Naive B cell (primary cell): Measurements from ENCODE around the gene SCN9A. TPM values are rescaled to one million over a fixed set of nuclear protein-coding genes. Genes with fewer than 3 reads are reported as not detected.

Source experiments
- ATAC-seq, 2 donors: fragments of 150-1000 bp; cut with Tn5 transposase; 2 replicates each; pipeline ENCODE4 v1.10.0; 2021; ENCODE audit warnings: low read depth in 2 of 2, mild to moderate bottlenecking in 2 of 2, moderate library complexity in 2 of 2
- DNase-seq: peaks from one replicate; pipeline ENCODE4 v3.0.0; 2022
- H3K27ac Mint-ChIP-seq, 6 donors: one replicate each; pipeline ENCODE4 v1.8.0; 2020 to 2022; ENCODE audit warnings: mild to moderate bottlenecking in 6 of 6, mixed read lengths in 6 of 6, moderate library complexity in 5 of 6, inconsistent platforms in 2 of 6
- H3K27me3 Mint-ChIP-seq, 3 donors: one replicate each; pipeline ENCODE4 v1.8.0; 2021 to 2022; ENCODE audit warnings: mixed read lengths in 3 of 3, mild to moderate bottlenecking in 1 of 3
- H3K36me3 Mint-ChIP-seq, 2 donors: one replicate each; pipeline ENCODE4 v1.8.0; 2020 to 2022; ENCODE audit warnings: mixed read lengths in 2 of 2, inconsistent platforms in 1 of 2, mild to moderate bottlenecking in 1 of 2
- H3K4me1 Mint-ChIP-seq, 3 donors: one replicate each; pipeline ENCODE4 v1.8.0; 2020 to 2022; ENCODE audit warnings: mixed read lengths in 3 of 3, inconsistent platforms in 1 of 3, mild to moderate bottlenecking in 1 of 3, moderate library complexity in 1 of 3
- H3K4me3 Mint-ChIP-seq, 8 donors: one replicate each; pipeline ENCODE4 v1.8.0; 2020 to 2022; ENCODE audit warnings: mild to moderate bottlenecking in 8 of 8, mixed read lengths in 8 of 8, moderate library complexity in 8 of 8, inconsistent platforms in 2 of 8
- H3K9me3 Mint-ChIP-seq, 7 donors: one replicate each; pipeline ENCODE4 v1.8.0; 2020 to 2022; ENCODE audit warnings: mixed read lengths in 7 of 7, mild to moderate bottlenecking in 5 of 7, inconsistent platforms in 2 of 7, moderate library complexity in 1 of 7
- polyA plus RNA-seq, 6 donors: library from polyadenylated mRNA; unstranded; fragments of 300-500 nt; fragmentation: Illumina TruSeq; gene quantifications; one replicate each; pipeline ENCODE4 v1.2.3, GENCODE V29; 2021; ENCODE audit warnings: low read depth in 6 of 6

Gene SCN9A
- polyA plus RNA-seq, 6 donors from 2014 or later: not detected

GRCh38 chr2:166393008-166393407 lies 17.3 kb upstream of the SCN9A start:
- H3K4me1 Mint-ChIP-seq: no peaks in the 10 kb centered on the region
- H3K9me3 Mint-ChIP-seq: peaks cover 0 to 6% (median 0%) of the 10 kb centered on the region in 7 donors
- ATAC-seq (no peak), DNase-seq (no peak)
- no peaks in the 10 kb centered on the region for H3K36me3 Mint-ChIP-seq
- no peak overlapping the region for H3K27ac Mint-ChIP-seq
- H3K4me3 Mint-ChIP-seq: no peak overlapping the region
- peaks cover 0 to 9% (median 9%) of the 10 kb centered on the region in 3 donors for H3K27me3 Mint-ChIP-seq

GRCh38 chr2:166388481-166389070 lies 12.8 kb upstream of the SCN9A start:
- DNase-seq (no peak), ATAC-seq (no peak)
- Mint-ChIP-seq H3K27me3 (no peaks in the 10 kb centered on the region), H3K27ac (no peak overlapping the region), H3K4me1 (no peaks in the 10 kb centered on the region), H3K4me3 (no peak overlapping the region), H3K36me3 (no peaks in the 10 kb centered on the region), H3K9me3 (no peaks in the 10 kb centered on the region)

GRCh38 chr2:166385313-166385712 lies 9.6 kb upstream of the SCN9A start:
- no peaks in the 10 kb centered on the region for H3K27me3 Mint-ChIP-seq
- H3K36me3 Mint-ChIP-seq: no peaks in the 10 kb centered on the region
- ATAC-seq: no peak

GRCh38 chr2:166384774-166385173 lies 9.0 kb upstream of the SCN9A start:
- Mint-ChIP-seq H3K27me3 (peaks cover 0 to 5% (median 3%) of the 10 kb centered on the region in 3 donors), H3K9me3 (no peaks in the 10 kb centered on the region), H3K4me3 (no peak overlapping the region), H3K4me1 (no peaks in the 10 kb centered on the region), H3K27ac (no peak overlapping the region), H3K36me3 (no peaks in the 10 kb centered on the region)
- no peak for ATAC-seq
- DNase-seq: no peak

More at GRCh38 chr2:166385313-166385712, 9.6 kb upstream of the SCN9A start:
- Mint-ChIP-seq H3K4me3 (no peak overlapping the region), H3K9me3 (no peaks in the 10 kb centered on the region), H3K27ac (no peak overlapping the region), H3K4me1 (no peaks in the 10 kb centered on the region)
- no peak for DNase-seq

GRCh38 chr2:166382448-166382847 lies 6.7 kb upstream of the SCN9A start:
- Mint-ChIP-seq H3K4me3 (no peak overlapping the region), H3K27me3 (peaks cover 11 to 16% (median 13%) of the 10 kb centered on the region in 3 donors), H3K27ac (no peak overlapping the region), H3K4me1 (no peaks in the 10 kb centered on the region), H3K9me3 (no peaks in the 10 kb centered on the region), H3K36me3 (no peaks in the 10 kb centered on the region)
- DNase-seq: no peak
- ATAC-seq: no peak

GRCh38 chr2:166380615-166381014 lies 4.9 kb upstream of the SCN9A start:
- Mint-ChIP-seq H3K4me1 (peaks cover 5 to 7% (median 7%) of the 10 kb centered on the region in 3 donors), H3K27ac (no peak overlapping the region), H3K4me3 (no peak overlapping the region), H3K9me3 (no peaks in the 10 kb centered on the region), H3K36me3 (no peaks in the 10 kb centered on the region), H3K27me3 (peaks cover 22 to 29% (median 29%) of the 10 kb centered on the region in 3 donors)
- DNase-seq (no peak), ATAC-seq (no peak)

- ATAC-seq: no peak
- Mint-ChIP-seq H3K36me3 (no peaks in the 10 kb centered on the region), H3K9me3 (no peaks in the 10 kb centered on the region), H3K4me1 (peaks cover 13 to 17% (median 16%) of the 10 kb centered on the region in 3 donors), H3K27ac (no peak overlapping the region), H3K27me3 (peaks cover 38 to 46% (median 45%) of the 10 kb centered on the region in 3 donors), H3K4me3 (peak overlapping the region in 1 of 8 donors; percentile 70)
- no peak for DNase-seq
Observed at GRCh38 chr2:166376873-166377272, 1.1 kb upstream of the SCN9A start.

- no peak overlapping the region for H3K27ac Mint-ChIP-seq
- H3K9me3 Mint-ChIP-seq: no peaks in the 10 kb centered on the region
- H3K4me3 Mint-ChIP-seq: peak overlapping the region in 6 of 8 donors; percentile 8 to 90 (median 74)
- H3K4me1 Mint-ChIP-seq: peaks cover 13 to 17% (median 16%) of the 10 kb centered on the region in 3 donors
- H3K36me3 Mint-ChIP-seq: no peaks in the 10 kb centered on the region
- H3K27me3 Mint-ChIP-seq: peaks cover 38 to 46% (median 45%) of the 10 kb centered on the region in 3 donors
- no peak for ATAC-seq
- no peak for DNase-seq
Observed at GRCh38 chr2:166376488-166376828, 714 bp upstream of the SCN9A start.

- DNase-seq (no peak), ATAC-seq (peak in 1 of 2 donors; percentile 33)
- Mint-ChIP-seq H3K9me3 (no peaks in the 10 kb centered on the region), H3K27me3 (peaks cover 38 to 46% (median 45%) of the 10 kb centered on the region in 3 donors), H3K36me3 (no peaks in the 10 kb centered on the region), H3K4me3 (peak overlapping the region; percentile 44 to 87 (median 78)), H3K4me1 (peaks cover 13 to 17% (median 16%) of the 10 kb centered on the region in 3 donors), H3K27ac (no peak overlapping the region)
Observed at GRCh38 chr2:166375195-166375735, 479 bp downstream of the SCN9A start.

- no peak overlapping the region for H3K27ac Mint-ChIP-seq
- peaks cover 13 to 17% (median 16%) of the 10 kb centered on the region in 3 donors for H3K4me1 Mint-ChIP-seq
- no peak overlapping the region for H3K4me3 Mint-ChIP-seq
- no peaks in the 10 kb centered on the region for H3K36me3 Mint-ChIP-seq
- peaks cover 34 to 46% (median 40%) of the 10 kb centered on the region in 3 donors for H3K27me3 Mint-ChIP-seq
- no peak for ATAC-seq
- DNase-seq: no peak
- no peaks in the 10 kb centered on the region for H3K9me3 Mint-ChIP-seq
Observed at GRCh38 chr2:166373951-166374350, 1.8 kb downstream of the SCN9A start.

- Mint-ChIP-seq H3K4me1 (peaks cover 13 to 17% (median 16%) of the 10 kb centered on the region in 3 donors), H3K9me3 (no peaks in the 10 kb centered on the region), H3K4me3 (no peak overlapping the region), H3K27ac (no peak overlapping the region), H3K36me3 (no peaks in the 10 kb centered on the region), H3K27me3 (peaks cover 34 to 46% (median 40%) of the 10 kb centered on the region in 3 donors)
- no peak for ATAC-seq
- no peak for DNase-seq
Observed at GRCh38 chr2:166373539-166373938, 2.2 kb downstream of the SCN9A start.

GRCh38 chr2:166373105-166373504 lies 2.6 kb downstream of the SCN9A start:
- H3K27ac Mint-ChIP-seq: no peak overlapping the region
- no peaks in the 10 kb centered on the region for H3K9me3 Mint-ChIP-seq
- ATAC-seq: no peak
- H3K27me3 Mint-ChIP-seq: peaks cover 31 to 42% (median 36%) of the 10 kb centered on the region in 3 donors
- no peak overlapping the region for H3K4me3 Mint-ChIP-seq
- H3K4me1 Mint-ChIP-seq: peaks cover 13 to 17% (median 16%) of the 10 kb centered on the region in 3 donors
- no peak for DNase-seq
- no peaks in the 10 kb centered on the region for H3K36me3 Mint-ChIP-seq

GRCh38 chr2:166372046-166372445 lies 3.7 kb downstream of the SCN9A start:
- H3K27me3 Mint-ChIP-seq: peaks cover 23 to 31% (median 28%) of the 10 kb centered on the region in 3 donors
- H3K4me3 Mint-ChIP-seq: no peak overlapping the region
- DNase-seq (no peak), ATAC-seq (no peak)
- H3K4me1 Mint-ChIP-seq: peaks cover 13 to 17% (median 16%) of the 10 kb centered on the region in 3 donors
- H3K36me3 Mint-ChIP-seq: no peaks in the 10 kb centered on the region
- no peaks in the 10 kb centered on the region for H3K9me3 Mint-ChIP-seq
- H3K27ac Mint-ChIP-seq: no peak overlapping the region

- no peak for ATAC-seq
- H3K4me3 Mint-ChIP-seq: no peak overlapping the region
- H3K27ac Mint-ChIP-seq: no peak overlapping the region
- no peak for DNase-seq
- no peaks in the 10 kb centered on the region for H3K4me1 Mint-ChIP-seq
- no peaks in the 10 kb centered on the region for H3K36me3 Mint-ChIP-seq
- H3K27me3 Mint-ChIP-seq: no peaks in the 10 kb centered on the region
- H3K9me3 Mint-ChIP-seq: no peaks in the 10 kb centered on the region
Observed at GRCh38 chr2:166365803-166366420, 9.8 kb downstream of the SCN9A start.
